Loucy (cell line): Measurements from ENCODE around the gene DCHS2.

ENCODE experiments used
- H2AFZ ChIP-seq: fragments of 200-600 bp; sonication (generic); 2 replicates; pipeline ENCODE4 v1.6.0; 2016; ENCODE audit warnings: antibody characterized with exemption, mild to moderate bottlenecking, low read length, moderate library complexity
- H3F3A ChIP-seq: fragments of 200-600 bp; 2 replicates; pipeline ENCODE4 v1.6.0; 2016; ENCODE audit warnings: antibody characterized with exemption, low read depth, mild to moderate bottlenecking
- H3K27me3 ChIP-seq: fragments of 200-600 bp; sonication (generic); 2 replicates; pipeline ENCODE4 v1.6.1; 2014; ENCODE audit warnings: low read length, mild to moderate bottlenecking; ENCODE audit not compliant: insufficient read depth, poor library complexity, severe bottlenecking
- H3K36me3 ChIP-seq: fragments of 200-600 bp; sonication (generic); 2 replicates; pipeline ENCODE4 v1.6.1; 2016; ENCODE audit warnings: low read length; ENCODE audit not compliant: insufficient read depth
- H3K4me1 ChIP-seq: fragments of 200-600 bp; sonication (generic); 2 replicates; pipeline ENCODE4 v1.5.1; 2014; ENCODE audit warnings: low read length, mild to moderate bottlenecking; ENCODE audit not compliant: insufficient read depth, poor library complexity, severe bottlenecking
- H3K4me2 ChIP-seq: fragments of 200-600 bp; sonication (generic); 2 replicates; pipeline ENCODE4 v1.6.0; 2014; ENCODE audit warnings: antibody characterized with exemption, low read length, low read depth, mild to moderate bottlenecking; ENCODE audit not compliant: poor library complexity, severe bottlenecking
- H3K4me3 ChIP-seq: fragments of 200-600 bp; sonication (generic); 2 replicates; pipeline ENCODE4 v1.5.1; 2014; ENCODE audit warnings: low read length, mild to moderate bottlenecking, mixed read lengths; ENCODE audit not compliant: poor library complexity, severe bottlenecking
- H3K79me2 ChIP-seq: fragments of 200-600 bp; sonication (generic); 2 replicates; pipeline ENCODE4 v1.6.1; 2014; ENCODE audit warnings: low read length; ENCODE audit not compliant: insufficient read depth
- H3K9ac ChIP-seq: fragments of 200-600 bp; sonication (generic); 2 replicates; pipeline ENCODE4 v1.6.0; 2014; ENCODE audit warnings: mild to moderate bottlenecking, low read depth, low read length, moderate library complexity; ENCODE audit not compliant: poor library complexity, severe bottlenecking
- H3K9me2 ChIP-seq: fragments of 200-600 bp; sonication (generic); replicated peaks from 2 replicates; pipeline ENCODE4 v1.6.1; 2016; ENCODE audit warnings: low read depth, low read length, mixed read lengths
- H3K9me3 ChIP-seq: fragments of 200-600 bp; sonication (generic); 2 replicates; pipeline ENCODE4 v1.6.1; 2014; ENCODE audit warnings: mild to moderate bottlenecking, antibody characterized with exemption, low read length, low read depth; ENCODE audit not compliant: insufficient read depth
- H4K20me1 ChIP-seq: fragments of 200-600 bp; sonication (generic); 2 replicates; pipeline ENCODE4 v1.6.0; 2014; ENCODE audit warnings: antibody characterized with exemption, low read length, mild to moderate bottlenecking; ENCODE audit not compliant: insufficient read depth, poor library complexity, severe bottlenecking
- EZH2phosphoT487 ChIP-seq: fragments of 200-600 bp; IDR thresholded peaks from 2 replicates; pipeline ENCODE4 v1.6.1; 2018; ENCODE audit warnings: antibody characterized with exemption, mild to moderate bottlenecking, moderate library complexity, borderline replicate concordance
- TF ChIP-seq, protein P1 (sequence below): fragments of 200-600 bp; sonication (generic); conservative IDR thresholded peaks from 2 replicates; pipeline ENCODE4 v1.5.1; 2014; ENCODE audit warnings: mild to moderate bottlenecking, antibody characterized with exemption, low read length

DCHS2 gene

DNA sequence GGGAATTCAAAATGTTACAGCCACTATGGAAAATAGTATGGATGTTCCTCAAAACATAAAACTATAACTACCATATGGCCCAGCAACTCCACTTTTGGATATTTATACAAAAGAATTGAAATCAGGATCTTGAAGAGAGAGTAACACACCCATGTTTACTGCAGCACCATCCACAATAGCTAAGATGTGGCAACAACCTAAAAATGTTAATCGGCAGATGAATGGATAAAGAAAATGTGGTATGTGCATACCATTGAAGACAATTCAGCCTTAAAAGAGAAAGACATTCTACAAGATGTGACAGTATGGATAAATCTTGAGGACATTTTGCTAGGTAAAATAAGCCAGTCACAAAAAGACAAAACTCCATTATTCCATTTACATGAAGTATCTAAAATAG lies 171.9 kb downstream of the DCHS2 start:
- Histone ChIP-seq H3K4me3 (no peak overlapping the region), H3K27me3 (no peaks in the 10 kb centered on the region), H3K4me1 (no peaks in the 10 kb centered on the region), H3K4me2 (no peak overlapping the region), H3K79me2 (no peaks in the 10 kb centered on the region), H3K9me3 (no peaks in the 10 kb centered on the region), H3K36me3 (no peaks in the 10 kb centered on the region), H3K9ac (no peak overlapping the region), H4K20me1 (no peaks in the 10 kb centered on the region), H3K9me2 (no peaks in the 10 kb centered on the region), H2AFZ (no peak overlapping the region), H3F3A (no peaks in the 10 kb centered on the region)
- TF ChIP-seq, protein P1, sequence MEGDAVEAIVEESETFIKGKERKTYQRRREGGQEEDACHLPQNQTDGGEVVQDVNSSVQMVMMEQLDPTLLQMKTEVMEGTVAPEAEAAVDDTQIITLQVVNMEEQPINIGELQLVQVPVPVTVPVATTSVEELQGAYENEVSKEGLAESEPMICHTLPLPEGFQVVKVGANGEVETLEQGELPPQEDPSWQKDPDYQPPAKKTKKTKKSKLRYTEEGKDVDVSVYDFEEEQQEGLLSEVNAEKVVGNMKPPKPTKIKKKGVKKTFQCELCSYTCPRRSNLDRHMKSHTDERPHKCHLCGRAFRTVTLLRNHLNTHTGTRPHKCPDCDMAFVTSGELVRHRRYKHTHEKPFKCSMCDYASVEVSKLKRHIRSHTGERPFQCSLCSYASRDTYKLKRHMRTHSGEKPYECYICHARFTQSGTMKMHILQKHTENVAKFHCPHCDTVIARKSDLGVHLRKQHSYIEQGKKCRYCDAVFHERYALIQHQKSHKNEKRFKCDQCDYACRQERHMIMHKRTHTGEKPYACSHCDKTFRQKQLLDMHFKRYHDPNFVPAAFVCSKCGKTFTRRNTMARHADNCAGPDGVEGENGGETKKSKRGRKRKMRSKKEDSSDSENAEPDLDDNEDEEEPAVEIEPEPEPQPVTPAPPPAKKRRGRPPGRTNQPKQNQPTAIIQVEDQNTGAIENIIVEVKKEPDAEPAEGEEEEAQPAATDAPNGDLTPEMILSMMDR = no peak
- no peak for TF ChIP-seq EZH2phosphoT487

GRCh38 chr4:154317201-154317999 lies 174.2 kb downstream of the DCHS2 start:
- no peak overlapping the region for H3K4me2 ChIP-seq
- H3K4me1 ChIP-seq = no peaks in the 10 kb centered on the region
- no peak overlapping the region for H3K4me3 ChIP-seq
- no peaks in the 10 kb centered on the region for H3K36me3 ChIP-seq
- no peaks in the 10 kb centered on the region for H3K27me3 ChIP-seq
- no peaks in the 10 kb centered on the region for H3F3A ChIP-seq
- no peak for TF ChIP-seq EZH2phosphoT487
- TF ChIP-seq, protein P1 = no peak
- H2AFZ ChIP-seq = no peak overlapping the region
- no peaks in the 10 kb centered on the region for H3K9me2 ChIP-seq
- no peaks in the 10 kb centered on the region for H4K20me1 ChIP-seq
- H3K79me2 ChIP-seq = no peaks in the 10 kb centered on the region
- no peaks in the 10 kb centered on the region for H3K9me3 ChIP-seq
- no peak overlapping the region for H3K9ac ChIP-seq

- Histone ChIP-seq H3K9ac (no peak overlapping the region), H3K4me2 (no peak overlapping the region), H3K4me3 (no peak overlapping the region), H3K79me2 (no peaks in the 10 kb centered on the region), H3K27me3 (no peaks in the 10 kb centered on the region), H3K9me3 (no peaks in the 10 kb centered on the region), H3K36me3 (no peaks in the 10 kb centered on the region), H4K20me1 (no peaks in the 10 kb centered on the region), H3K9me2 (no peaks in the 10 kb centered on the region), H2AFZ (no peak overlapping the region), H3F3A (no peaks in the 10 kb centered on the region), H3K4me1 (no peaks in the 10 kb centered on the region)
- TF ChIP-seq EZH2phosphoT487 = no peak
- TF ChIP-seq, protein P1 = no peak
Observed at GRCh38 chr4:154315741-154316140, 175.9 kb downstream of the DCHS2 start.
